NCI-H2227 treated with DMSO at 0.1 percent for 48 hours (cell line): ENCODE measurements around the gene F8.

ENCODE experiments used
- DNase-seq: peaks from one replicate; lab custom pipeline; 2025; lab: John Stamatoyannopoulos, UW

The F8 gene

GRCh38 chrX:155022585-155022984 lies at the start of gene F8:
Gene F8 (minus strand): TSS chrX:155022723. CDS start chrX:155022552, 171 bp downstream.
- DNase-seq: no peak

GRCh38 chrX:155071694-155072280 lies 49.3 kb upstream of the F8 start:
- DNase-seq: no peak

- peak; percentile 81 for DNase-seq
These were observed 48.6 kb upstream of the F8 start, which contains the start of the genes BRCC3, CMC4 and MTCP1 for GRCh38 chrX:155070975-155071693. Gene BRCC3 (plus strand): TSS chrX:155071508. CDS start chrX:155071528, 20 bp downstream. Gene CMC4 (minus strand): TSS chrX:155071136. CDS start chrX:155064023, 7,113 bp downstream. Gene MTCP1 (minus strand): TSS chrX:155071136. CDS start chrX:155066010, 5,126 bp downstream.

- no peak for DNase-seq
These were observed 48.1 kb upstream of the F8 start for GRCh38 chrX:155070663-155070974.

- no peak for DNase-seq
These were observed 47.5 kb upstream of the F8 start for GRCh38 chrX:155070038-155070437.

GRCh38 chrX:155069414-155069813 lies 46.9 kb upstream of the F8 start:
- DNase-seq: no peak

- DNase-seq: no peak
These were observed 45.6 kb upstream of the F8 start for GRCh38 chrX:155068165-155068564.

GRCh38 chrX:155065035-155065734 lies 42.7 kb upstream of the F8 start:
- DNase-seq: no peak

GRCh38 chrX:155061760-155062159 lies 39.2 kb upstream of the F8 start:
- DNase-seq: no peak

- peak; percentile 54 for DNase-seq
These were observed 34.6 kb upstream of the F8 start for GRCh38 chrX:155056877-155057792.

GRCh38 chrX:155056471-155056870 lies 33.9 kb upstream of the F8 start:
- no peak for DNase-seq

GRCh38 chrX:155055494-155055893 lies 33.0 kb upstream of the F8 start:
- no peak for DNase-seq

GRCh38 chrX:155054255-155054654 lies 31.7 kb upstream of the F8 start:
- DNase-seq: no peak

GRCh38 chrX:155053656-155054055 lies 31.1 kb upstream of the F8 start:
- no peak for DNase-seq

- no peak for DNase-seq
These were observed 30.4 kb upstream of the F8 start for GRCh38 chrX:155052738-155053498.

GRCh38 chrX:155048977-155049619 lies 26.6 kb upstream of the F8 start:
- peak; percentile 51 for DNase-seq

- DNase-seq: no peak
These were observed 24.4 kb upstream of the F8 start for GRCh38 chrX:155046811-155047528.

- no peak for DNase-seq
These were observed 23.7 kb upstream of the F8 start for GRCh38 chrX:155046129-155046810.

GRCh38 chrX:155035688-155036087 lies 13.2 kb upstream of the F8 start:
- no peak for DNase-seq
